Measurements from ENCODE around the gene IRAK3.

Gene IRAK3

GRCh38 chr12:66188584-66189485, at the start of gene IRAK3:
Gene IRAK3, plus strand, starts transcription at chr12:66189214. Its CDS starts 86 bp downstream, at chr12:66189300.
- DNase-seq (ENCODE audit: low spot score) = no peak

- no peak for DNase-seq (ENCODE audit: low spot score)
These were observed 49.7 kb upstream of the IRAK3 start for GRCh38 chr12:66139328-66139727.

DNA sequence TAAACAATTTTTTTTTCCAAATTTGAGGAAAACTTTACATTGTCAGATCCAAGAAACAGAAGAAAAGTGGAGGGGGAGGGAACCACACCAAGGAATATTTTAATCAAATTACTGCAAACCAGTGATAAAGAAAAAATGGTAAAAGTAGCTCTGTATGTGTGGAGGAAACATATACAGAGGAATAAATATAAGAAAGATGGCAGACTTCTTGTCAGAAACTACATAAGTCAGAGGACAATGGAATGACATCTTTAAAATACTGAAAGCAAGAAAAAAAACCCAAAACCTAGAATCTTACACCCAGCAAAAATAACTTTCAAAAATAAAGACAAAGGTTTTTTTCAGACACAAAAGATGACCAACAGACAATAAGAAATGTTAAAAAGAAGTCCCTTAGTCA, 48.3 kb upstream of the IRAK3 start:
- peak; percentile 58 for DNase-seq (ENCODE audit: low spot score)

DNA sequence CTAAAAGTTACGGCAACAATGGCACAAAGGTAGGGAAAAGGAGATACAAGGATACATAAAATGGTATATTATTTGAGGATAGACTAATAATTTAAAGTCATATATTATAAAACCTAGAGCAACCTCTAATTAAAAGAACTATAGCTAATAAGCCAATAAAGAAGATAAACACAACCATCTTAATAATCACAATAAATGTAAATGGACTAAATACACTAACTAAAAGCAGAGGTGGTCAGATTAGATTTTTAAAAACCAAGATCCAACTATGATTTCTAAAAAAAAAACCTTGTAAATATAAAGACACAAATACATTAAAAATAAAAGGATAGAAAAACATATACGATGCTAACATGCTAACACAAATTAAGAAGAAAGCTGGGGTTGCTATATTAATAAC, 47.7 kb upstream of the IRAK3 start:
- no peak for DNase-seq (ENCODE audit: low spot score)

DNA sequence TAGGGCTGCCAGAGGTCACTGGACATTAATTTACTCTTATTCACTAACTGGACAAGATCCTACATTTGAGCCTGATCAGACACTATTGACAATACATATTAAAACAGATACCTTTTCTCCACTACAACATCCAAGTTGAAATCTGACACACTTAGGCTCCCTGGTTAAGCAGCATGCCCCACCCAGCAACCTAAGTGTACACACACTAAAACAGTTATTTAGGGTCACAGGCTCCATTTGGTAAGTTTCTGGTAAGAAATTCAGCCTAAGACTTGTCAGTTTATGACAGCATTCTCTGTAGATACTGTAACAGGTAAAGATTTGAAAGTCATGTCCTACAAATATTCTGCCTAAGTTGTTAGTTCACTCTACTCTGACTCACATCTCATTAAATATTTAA, 46.2 kb upstream of the IRAK3 start:
- no peak for DNase-seq (ENCODE audit: low spot score)

GRCh38 chr12:66143868-66144267, 45.1 kb upstream of the IRAK3 start:
- DNase-seq (ENCODE audit: low spot score) = no peak

GRCh38 chr12:66144791-66145754, 43.9 kb upstream of the IRAK3 start:
- peak; percentile 86 for DNase-seq (ENCODE audit: low spot score)

GRCh38 chr12:66149702-66150398, 39.2 kb upstream of the IRAK3 start:
- peak; percentile 57 for DNase-seq (ENCODE audit: low spot score)

GRCh38 chr12:66152732-66153131, 36.3 kb upstream of the IRAK3 start:
- DNase-seq (ENCODE audit: low spot score) = no peak

- no peak for DNase-seq (ENCODE audit: low spot score)
These were observed 34.2 kb upstream of the IRAK3 start for GRCh38 chr12:66154776-66155175.

DNA sequence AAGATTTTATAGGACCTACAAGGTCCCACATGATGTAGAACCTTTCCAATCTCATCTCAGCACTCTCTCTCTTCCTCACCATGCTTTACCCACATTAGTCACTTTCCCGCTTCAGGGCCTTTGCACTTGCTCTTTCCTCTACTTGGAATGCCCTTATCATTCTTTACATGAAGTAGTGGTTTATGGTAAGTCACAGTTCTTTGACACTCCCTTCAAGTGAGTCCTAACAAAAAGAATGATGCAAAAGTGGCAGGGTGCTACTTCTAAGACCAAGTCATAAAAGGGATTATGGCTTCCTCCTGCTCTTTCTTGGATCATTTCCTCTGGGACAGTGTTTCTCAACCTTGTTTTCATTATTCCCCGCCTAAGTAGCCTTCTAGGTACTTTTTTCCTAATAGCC, 32.4 kb upstream of the IRAK3 start:
- DNase-seq (ENCODE audit: low spot score) = no peak

- no peak for DNase-seq (ENCODE audit: low spot score)
These were observed 29.9 kb upstream of the IRAK3 start for GRCh38 chr12:66159123-66159522.

DNA sequence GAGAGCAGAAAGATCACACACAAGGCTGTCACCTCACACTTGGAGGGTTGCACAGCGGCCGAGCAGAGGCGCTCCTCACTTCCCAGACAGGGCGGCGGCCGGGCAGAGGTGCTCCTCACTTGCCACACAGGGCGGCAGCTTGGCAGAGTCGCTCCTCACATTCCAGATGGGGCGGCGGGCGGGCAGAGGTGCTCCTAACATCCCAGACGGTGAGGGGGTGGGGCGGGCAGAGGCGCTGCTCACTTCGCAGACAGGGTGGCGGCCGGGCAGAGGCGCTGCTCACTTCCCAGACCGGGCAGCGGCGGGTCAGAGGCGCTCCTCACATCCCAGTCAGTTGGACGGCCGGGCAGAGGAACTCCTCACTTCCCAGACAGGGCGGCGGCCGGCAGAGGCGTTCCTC, 28.3 kb upstream of the IRAK3 start:
- DNase-seq (ENCODE audit: low spot score) = no peak

GRCh38 chr12:66162701-66163100, 26.3 kb upstream of the IRAK3 start:
- no peak for DNase-seq (ENCODE audit: low spot score)

DNA sequence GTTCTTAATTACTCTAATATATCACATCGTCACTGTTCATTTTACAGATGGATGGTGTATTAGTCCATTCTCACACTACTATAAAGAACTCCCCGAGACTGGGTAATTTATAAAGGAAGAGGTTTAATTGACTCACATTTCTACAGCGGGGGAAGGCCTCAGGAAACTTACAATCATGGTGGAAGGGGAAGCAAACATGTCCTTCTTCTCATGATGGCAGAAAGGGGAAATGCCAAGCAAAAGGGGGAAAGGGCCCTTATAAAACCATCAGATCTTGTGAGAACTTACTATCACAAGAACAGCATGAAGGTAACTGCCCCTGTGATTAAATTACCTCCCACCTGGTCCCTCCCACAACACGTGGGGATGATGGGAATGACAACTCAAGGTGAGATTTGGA, 25.7 kb upstream of the IRAK3 start:
- DNase-seq (ENCODE audit: low spot score) = no peak

GRCh38 chr12:66164349-66164821, 24.6 kb upstream of the IRAK3 start:
- DNase-seq (ENCODE audit: low spot score) = no peak

GRCh38 chr12:66165141-66165540, 23.9 kb upstream of the IRAK3 start:
- DNase-seq (ENCODE audit: low spot score) = no peak

DNA sequence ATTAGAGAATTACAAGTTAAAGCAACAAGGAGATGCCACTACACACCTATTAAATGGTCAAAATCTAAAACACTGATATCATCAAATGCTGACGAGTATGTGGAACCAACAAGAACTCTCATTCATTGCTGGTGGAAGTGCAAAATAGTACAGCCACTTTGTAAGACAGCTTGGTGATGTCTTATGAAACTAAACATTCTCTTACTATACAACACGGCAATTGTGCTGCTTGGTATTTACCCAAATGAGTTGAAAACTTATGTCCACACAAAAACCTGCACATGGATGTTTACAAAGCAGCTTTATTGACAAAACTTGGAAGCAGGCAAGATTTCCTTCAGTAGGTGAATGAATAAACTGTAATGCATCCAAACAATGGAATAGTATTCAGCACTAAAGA, 22.5 kb upstream of the IRAK3 start:
- no peak for DNase-seq (ENCODE audit: low spot score)

DNA sequence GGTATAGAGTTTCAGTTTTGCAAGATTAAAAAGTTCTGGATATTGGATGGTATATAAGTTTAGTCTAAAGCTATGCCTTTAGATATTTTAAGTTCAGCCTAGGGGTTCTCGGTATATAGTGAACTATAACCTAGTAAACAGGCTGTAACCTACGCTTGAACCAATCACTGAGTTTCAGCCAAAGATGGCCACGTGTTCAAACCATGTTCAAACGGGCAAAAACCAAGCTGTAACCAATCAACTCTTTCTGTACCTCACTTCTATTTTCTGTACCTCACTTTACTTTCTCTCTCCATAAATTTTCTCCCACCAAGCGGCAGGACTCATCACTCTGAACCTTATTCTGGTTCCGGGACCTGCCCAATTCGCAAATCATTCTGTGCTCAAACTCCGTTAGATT, 20.6 kb upstream of the IRAK3 start:
- peak; percentile 83 for DNase-seq (ENCODE audit: low spot score)

GRCh38 chr12:66169221-66170170, 19.5 kb upstream of the IRAK3 start, which contains the start of gene TMBIM4:
Gene TMBIM4, minus strand, starts transcription at chr12:66169996. Its CDS starts 45 bp downstream, at chr12:66169951.
- DNase-seq (ENCODE audit: low spot score) = peak; percentile 95

DNA sequence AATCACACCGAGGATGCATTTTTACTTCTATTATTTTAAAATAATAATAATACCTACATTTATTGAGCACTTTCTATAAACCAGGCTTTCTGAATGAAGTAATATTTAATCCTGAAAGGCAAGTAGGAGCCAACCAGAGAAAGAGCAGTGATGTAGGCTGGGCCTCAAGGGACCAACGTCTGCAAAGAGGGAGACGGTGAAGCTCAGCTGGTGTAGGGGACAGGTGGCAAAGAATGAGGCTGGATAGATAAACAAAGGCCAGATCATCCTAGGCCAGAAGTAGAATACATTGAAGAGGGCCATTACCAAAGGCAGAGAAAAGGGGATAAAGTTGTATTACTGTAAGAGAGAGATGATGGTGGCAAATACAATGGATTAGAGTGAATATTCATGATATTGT, 18.4 kb upstream of the IRAK3 start:
- no peak for DNase-seq (ENCODE audit: low spot score)

All from RKO (cell line).